Heart left ventricle (tissue), 16 donors: ENCODE data around the gene CLCN3. TPM values are rescaled to one million over a fixed set of nuclear protein-coding genes. Genes with fewer than 3 reads are reported as not detected.

Experiments used
- ATAC-seq, 4 donors: fragments of 200-7000 bp; cut with Tn5 transposase; one replicate each; pipeline ENCODE4 v1.9.1; 2020 to 2022; ENCODE audit warnings: moderate library complexity in 4 of 4, mild to moderate bottlenecking in 3 of 4, moderate number of reproducible peaks in 1 of 4
- DNase-seq, 5 donors: peaks; one replicate each; pipeline ENCODE4 v3.0.0-alpha.2; 2020
- H3K27ac ChIP-seq, 12 donors: fragments of 200-600 bp; sonication (generic) in 4 of 12; one replicate each; pipeline versions ENCODE4 v1.5.0 to v1.8.0; 2016 to 2022; ENCODE audit warnings: mild to moderate bottlenecking in 2 of 12
- H3K27me3 ChIP-seq, 9 donors: fragments of 200-600 bp; sonication (generic) in 2 of 9; one replicate each; pipeline versions ENCODE4 v1.5.1 to v1.8.0; 2016 to 2022; ENCODE audit warnings: mild to moderate bottlenecking in 3 of 9
- H3K36me3 ChIP-seq, 9 donors: fragments of 200-600 bp; sonication (generic) in 2 of 9; one replicate each; pipeline versions ENCODE4 v1.5.0 to v1.8.0; 2018 to 2022; ENCODE audit warnings: mild to moderate bottlenecking in 2 of 9
- H3K4me1 ChIP-seq, 12 donors: fragments of 200-600 bp; sonication (generic) in 4 of 12; one replicate each; pipeline versions ENCODE4 v1.5.0 to v1.8.0; 2016 to 2022; ENCODE audit warnings: mild to moderate bottlenecking in 3 of 12
- H3K4me3 ChIP-seq, 12 donors: fragments of 200-600 bp; sonication (generic) in 4 of 12; one replicate each; pipeline versions ENCODE4 v1.5.0 to v1.8.0; 2017 to 2022; ENCODE audit warnings: mild to moderate bottlenecking in 9 of 12, moderate library complexity in 4 of 12
- H3K9me3 ChIP-seq, 12 donors: fragments of 200-600 bp; sonication (generic) in 4 of 12; one replicate each; pipeline versions ENCODE4 v1.5.0 to v1.8.0; 2016 to 2022; ENCODE audit warnings: mild to moderate bottlenecking in 1 of 12
- CTCF ChIP-seq, 12 donors: fragments of 200-600 bp; sonication (generic) in 4 of 12; IDR thresholded peaks; one replicate each; pipeline versions ENCODE4 v1.5.0 to v1.8.0; 2018 to 2022; ENCODE audit warnings: antibody characterized with exemption in 12 of 12, mild to moderate bottlenecking in 5 of 12
- POLR2A ChIP-seq, 2 donors: fragments of 450-650 bp; IDR thresholded peaks; one replicate each; pipeline ENCODE4 v1.6.1; 2017; ENCODE audit warnings: antibody characterized with exemption in 2 of 2, mild to moderate bottlenecking in 2 of 2, moderate library complexity in 2 of 2
- WGBS, 4 donors: extraction: QIAGEN DNeasy Blood & Tissue Kit in 2 of 4; methylation state at CpG; one replicate each; pipeline versions ENCODE4 v1.1.5 to v1.1.7; 2013 to 2018; 5-methylcytosine and 5-hydroxymethylcytosine counted together
- intact Hi-C, 10 donors: fragments of 100-400 bp; cut with DNase I; formaldehyde crosslinking; loops; one replicate each; pipeline versions ENCODE4 v1.11.1 to v1.14.2; 2022
- polyA plus RNA-seq, 2 donors: library from polyadenylated mRNA; stranded (reverse); fragments of 200-250 nt; gene quantifications; one replicate each; pipeline ENCODE4 v1.2.3, GENCODE V29; 2013
- total RNA-seq, 9 donors: library from RNA; depleted of rRNA in 2 of 9; stranded (reverse); fragments of >200 nt in 2 of 9; fragmentation: NEBNext Ultra II Directional in 3 of 9; extraction: Animal tissue kit (Norgen Biotek cat#: 25700) in 3 of 9; gene quantifications; one replicate each; pipeline versions ENCODE4 v1.1.0 to v1.2.4, GENCODE V29; 2016 to 2023
- donor health status: ischemic (EF 13 %, LVEDD 7.1; RV severe dilation, severe dysfunction).
- donor health status: healthy with polysubstance abuse.
- donor health status: DM: no; HTN: yes; CAD: no.
- donor health status: DM: no; HTN: no; CAD: no.
- donor health status: ischemic (EF 25% LVEDD 6.9; RV normal size, moderate dysfunction).
- donor health status: ischemic (EF 25% LVEDD 5.7; RV mildly dilated, moderate dysfunction).
- donor health status: healthy.
- donor health status: DM: yes; HTN: yes; CAD: no.
- donor health status: ischemic (EF 35%, LVEDD 5.7; RV mildly dilated, moderate dysfunction).
- donor health status: nonischemic (EF 11% LVEDD 7.7; RV severe dilation, severe dysfunction).
- donor health status: DM: yes; HTN: yes; CAD: no.
- donor health status: PGD.
- donor health status: ischemic (EF 29% LVEDD 5.4; RV normal size, mild dysfunction).
- donor health status: nonischemic (EF 23%, LVEDD 6.1; RV moderate dilation, normal function).

Gene CLCN3
- total and polyA plus RNA-seq, 11 donors, result 17.4 to 86.2 (median 57.4) TPM

GRCh38 chr4:169582203-169582602 lies 38.2 kb upstream of the CLCN3 start:
- DNase-seq (no peak), ATAC-seq (no peak)
- TF ChIP-seq POLR2A (IDR thresholded peaks at IDR 0.05), result no peak
- TF ChIP-seq CTCF (IDR thresholded peaks at IDR 0.05), result no peak
- Histone ChIP-seq H3K36me3 (peaks cover 0 to 90% (median 38%) of the 10 kb centered on the region in 9 donors), H3K4me1 (no peaks in the 10 kb centered on the region), H3K27me3 (no peaks in the 10 kb centered on the region), H3K4me3 (no peak overlapping the region), H3K9me3 (no peaks in the 10 kb centered on the region), H3K27ac (no peak overlapping the region)
- intact Hi-C loops, result no loop called here
- 82 to 91% (median 86%) methylated on average over 2 of the region's 2 CpGs for WGBS, 4 donors

- ATAC-seq (no peak), DNase-seq (no peak)
- 93 to 97% (median 95%) methylated on average over 3 of the region's 3 CpGs for whole genome bisulfite sequencing, 4 donors
- Histone ChIP-seq H3K9me3 (no peaks in the 10 kb centered on the region), H3K36me3 (peaks cover 0 to 95% (median 38%) of the 10 kb centered on the region in 9 donors), H3K27me3 (no peaks in the 10 kb centered on the region), H3K4me3 (no peak overlapping the region), H3K27ac (no peak overlapping the region), H3K4me1 (no peaks in the 10 kb centered on the region)
- intact Hi-C loops, result no loop called here
- TF ChIP-seq POLR2A (IDR thresholded peaks at IDR 0.05) (no peak), CTCF (IDR thresholded peaks at IDR 0.05) (no peak)
These were observed 37.7 kb upstream of the CLCN3 start for GRCh38 chr4:169582706-169583105.

GRCh38 chr4:169583563-169583962 lies 36.8 kb upstream of the CLCN3 start:
- WGBS, 4 donors, result 44 to 54% (median 48%) methylated on average over 2 of the region's 2 CpGs
- DNase-seq, result no peak
- H3K27me3 ChIP-seq, result no peaks in the 10 kb centered on the region
- no peaks in the 10 kb centered on the region for H3K4me1 ChIP-seq
- H3K27ac ChIP-seq, result no peak overlapping the region
- TF ChIP-seq CTCF (IDR thresholded peaks at IDR 0.05) (no peak), POLR2A (IDR thresholded peaks at IDR 0.05) (no peak)
- H3K9me3 ChIP-seq, result no peaks in the 10 kb centered on the region
- intact Hi-C loops, result no loop called here
- H3K4me3 ChIP-seq, result no peak overlapping the region
- ATAC-seq, result no peak
- peaks cover 0 to 96% (median 40%) of the 10 kb centered on the region in 9 donors for H3K36me3 ChIP-seq

GRCh38 chr4:169593050-169593560 lies 27.3 kb upstream of the CLCN3 start:
- TF ChIP-seq CTCF (IDR thresholded peaks at IDR 0.05), result no peak
- no peak for TF ChIP-seq POLR2A (IDR thresholded peaks at IDR 0.05)
- Histone ChIP-seq H3K27me3 (no peaks in the 10 kb centered on the region), H3K4me1 (peaks cover 0 to 14% (median 0%) of the 10 kb centered on the region in 12 donors), H3K9me3 (no peaks in the 10 kb centered on the region), H3K4me3 (no peak overlapping the region), H3K36me3 (peaks cover 0 to 72% (median 34%) of the 10 kb centered on the region in 9 donors), H3K27ac (no peak overlapping the region)
- intact Hi-C loops, result no loop called here
- WGBS, 4 donors, result 94 to 98% (median 97%) methylated on average over 1 of the region's 1 CpG
- ATAC-seq, result no peak
- DNase-seq, result no peak
